Calu3 (cell line): ENCODE measurements around the gene CLCN1. TPM values are rescaled to one million over a fixed set of nuclear protein-coding genes. Genes with fewer than 3 reads are reported as not detected.

Experiments
- BruUV-seq: library from RNA; stranded (reverse); fragments of 400-500 nt; replicated peaks from 2 replicates; lab custom pipeline; 2021; lab: Mats Ljungman, UMichigan
- CTCF ChIA-PET: fragments of 300-600 bp; sonication (Branson Sonifier 250); formaldehyde crosslinking; loops from one replicate; lab custom pipeline; 2022; ENCODE audit warnings: antibody characterized with exemption; lab: Charles Lee
- DNase-seq: peaks from one replicate; pipeline ENCODE4 v3.0.0; 2022
- H3K27ac Mint-ChIP-seq: one replicate; pipeline ENCODE4 v1.8.0; 2022; ENCODE audit warnings: mixed read lengths; ENCODE audit not compliant: unreplicated experiment
- H3K27me3 Mint-ChIP-seq: one replicate; pipeline ENCODE4 v1.8.0; 2022; ENCODE audit warnings: mixed read lengths; ENCODE audit not compliant: unreplicated experiment
- H3K36me3 Mint-ChIP-seq: one replicate; pipeline ENCODE4 v1.8.0; 2022; ENCODE audit warnings: mild to moderate bottlenecking, moderate library complexity, mixed read lengths; ENCODE audit not compliant: insufficient read depth, unreplicated experiment
- H3K4me1 Mint-ChIP-seq: one replicate; pipeline ENCODE4 v1.8.0; 2022; ENCODE audit warnings: mild to moderate bottlenecking, low read depth, mixed read lengths; ENCODE audit not compliant: unreplicated experiment
- H3K4me3 Mint-ChIP-seq: one replicate; pipeline ENCODE4 v1.8.0; 2022; ENCODE audit warnings: mild to moderate bottlenecking, low read depth, moderate library complexity, mixed read lengths; ENCODE audit not compliant: unreplicated experiment
- H3K9me3 Mint-ChIP-seq: one replicate; pipeline ENCODE4 v1.8.0; 2022; ENCODE audit warnings: low read depth, mixed read lengths; ENCODE audit not compliant: unreplicated experiment
- intact Hi-C: fragments of 100-400 bp; cut with micrococcal nuclease; formaldehyde crosslinking; loops from one replicate; pipeline ENCODE4 v1.10.0; 2022; ENCODE audit not compliant: unreplicated experiment
- total RNA-seq: library from RNA; stranded (reverse); gene quantifications from 2 replicates; pipeline ENCODE4 v1.2.3, GENCODE V29; 2022
- TF ChIP-seq, protein P1 (sequence below): fragments of 200-600 bp; IDR thresholded peaks from one replicate; pipeline ENCODE4 v1.8.0; 2022; ENCODE audit warnings: antibody characterized with exemption; ENCODE audit not compliant: unreplicated experiment

The CLCN1 gene
- total RNA-seq, 1 experiment from 2014 or later, result 0.61 TPM

GRCh38 chr7:143343596-143343995 lies 27.7 kb downstream of the CLCN1 start:
- CTCF ChIA-PET, result no interaction called here
- Mint-ChIP-seq H3K27ac (no peak overlapping the region), H3K36me3 (peaks cover 9% of the 10 kb centered on the region), H3K27me3 (peaks cover 35% of the 10 kb centered on the region), H3K4me1 (peaks cover 10% of the 10 kb centered on the region), H3K4me3 (no peak overlapping the region), H3K9me3 (no peaks in the 10 kb centered on the region)
- intact Hi-C loops, result no loop called here
- no TSS peak for BruUV-seq
- DNase-seq, result no peak
- TF ChIP-seq, protein P1, sequence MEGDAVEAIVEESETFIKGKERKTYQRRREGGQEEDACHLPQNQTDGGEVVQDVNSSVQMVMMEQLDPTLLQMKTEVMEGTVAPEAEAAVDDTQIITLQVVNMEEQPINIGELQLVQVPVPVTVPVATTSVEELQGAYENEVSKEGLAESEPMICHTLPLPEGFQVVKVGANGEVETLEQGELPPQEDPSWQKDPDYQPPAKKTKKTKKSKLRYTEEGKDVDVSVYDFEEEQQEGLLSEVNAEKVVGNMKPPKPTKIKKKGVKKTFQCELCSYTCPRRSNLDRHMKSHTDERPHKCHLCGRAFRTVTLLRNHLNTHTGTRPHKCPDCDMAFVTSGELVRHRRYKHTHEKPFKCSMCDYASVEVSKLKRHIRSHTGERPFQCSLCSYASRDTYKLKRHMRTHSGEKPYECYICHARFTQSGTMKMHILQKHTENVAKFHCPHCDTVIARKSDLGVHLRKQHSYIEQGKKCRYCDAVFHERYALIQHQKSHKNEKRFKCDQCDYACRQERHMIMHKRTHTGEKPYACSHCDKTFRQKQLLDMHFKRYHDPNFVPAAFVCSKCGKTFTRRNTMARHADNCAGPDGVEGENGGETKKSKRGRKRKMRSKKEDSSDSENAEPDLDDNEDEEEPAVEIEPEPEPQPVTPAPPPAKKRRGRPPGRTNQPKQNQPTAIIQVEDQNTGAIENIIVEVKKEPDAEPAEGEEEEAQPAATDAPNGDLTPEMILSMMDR, result no peak

GRCh38 chr7:143345428-143345900 lies 29.6 kb downstream of the CLCN1 start:
- peak overlapping the region; percentile 24 for H3K27ac Mint-ChIP-seq
- TF ChIP-seq, protein P1, result peak; percentile 65
- peak; percentile 76 for DNase-seq
- H3K9me3 Mint-ChIP-seq, result no peaks in the 10 kb centered on the region
- peaks cover 9% of the 10 kb centered on the region for H3K36me3 Mint-ChIP-seq
- peaks cover 10% of the 10 kb centered on the region for H3K4me1 Mint-ChIP-seq
- CTCF ChIA-PET, result interaction anchor here (0.8 to 1.4 kb wide), 5 partner anchors 9 to 35 kb away, joined by 3 to 6 read pairs (median 4); no protein-coding TSS in a partner anchor
- BruUV-seq, result no TSS peak
- peak overlapping the region; percentile 81 for H3K4me3 Mint-ChIP-seq
- H3K27me3 Mint-ChIP-seq, result peaks cover 52% of the 10 kb centered on the region
- intact Hi-C loops, result no loop called here

GRCh38 chr7:143346018-143346417 lies 30.1 kb downstream of the CLCN1 start:
- peaks cover 10% of the 10 kb centered on the region for H3K4me1 Mint-ChIP-seq
- no peak overlapping the region for H3K27ac Mint-ChIP-seq
- TF ChIP-seq, protein P1, result no peak
- no peak overlapping the region for H3K4me3 Mint-ChIP-seq
- CTCF ChIA-PET, result interaction anchor here (0.8 to 1.4 kb wide), 5 partner anchors 9 to 34 kb away, joined by 3 to 6 read pairs (median 4); no protein-coding TSS in a partner anchor
- H3K27me3 Mint-ChIP-seq, result peaks cover 52% of the 10 kb centered on the region
- DNase-seq, result no peak
- no peaks in the 10 kb centered on the region for H3K9me3 Mint-ChIP-seq
- no TSS peak for BruUV-seq
- intact Hi-C loops, result no loop called here
- peaks cover 9% of the 10 kb centered on the region for H3K36me3 Mint-ChIP-seq

DNA sequence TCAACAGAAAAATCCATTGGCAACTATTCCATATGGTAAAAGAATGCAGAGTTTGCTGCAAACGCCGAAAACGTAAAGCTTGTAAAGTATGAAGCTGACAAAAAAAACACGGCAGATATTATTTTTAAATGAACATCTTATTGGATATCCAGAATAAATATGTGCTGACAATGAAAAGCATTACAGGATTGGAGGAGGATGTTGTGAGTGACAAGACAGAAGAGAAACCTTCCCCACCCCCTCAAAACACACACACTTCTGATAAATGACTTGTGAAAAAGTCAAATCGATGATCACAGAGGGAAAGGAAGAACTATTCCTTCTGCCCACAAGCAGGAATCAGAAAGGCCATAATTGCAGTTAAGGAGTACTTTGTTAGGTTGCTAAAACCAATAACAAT lies 32.0 kb downstream of the CLCN1 start:
- Mint-ChIP-seq H3K27me3 (peaks cover 66% of the 10 kb centered on the region), H3K36me3 (peaks cover 9% of the 10 kb centered on the region), H3K27ac (no peak overlapping the region), H3K4me3 (no peak overlapping the region), H3K9me3 (no peaks in the 10 kb centered on the region), H3K4me1 (peaks cover 10% of the 10 kb centered on the region)
- CTCF ChIA-PET, result interaction anchor here (1.3 kb wide), 1 partner anchor 14 kb away, joined by 4 read pairs; no protein-coding TSS in a partner anchor
- BruUV-seq, result no TSS peak
- intact Hi-C loops, result no loop called here
- no peak for DNase-seq
- TF ChIP-seq, protein P1, result no peak
